Measurements from ENCODE around the gene APOBEC3F. TPM values are rescaled to one million over a fixed set of nuclear protein-coding genes. Genes with fewer than 3 reads are reported as not detected.

The APOBEC3F gene
- total and polyA plus RNA-seq, 12 donors, result 7.0 to 22.1 (median 11.0) TPM

DNA sequence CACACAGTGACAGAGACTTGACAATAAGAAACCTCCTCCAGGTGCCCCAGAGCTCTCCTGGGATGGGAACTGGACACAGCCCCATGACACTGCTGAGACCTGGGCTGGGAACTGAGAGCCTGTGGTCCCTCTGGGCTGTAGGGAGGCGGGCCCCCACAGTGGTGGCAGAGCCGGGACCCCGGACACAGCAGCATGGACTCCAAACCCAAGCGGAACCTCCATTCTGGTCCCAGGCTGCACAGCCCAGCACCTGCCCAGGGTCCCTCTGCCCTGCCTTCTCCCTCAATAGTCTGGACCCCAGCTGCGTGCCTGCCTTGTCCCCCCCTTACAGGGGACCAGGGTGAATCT, 48.0 kb downstream of the APOBEC3F start:
- Histone ChIP-seq H3K4me3 (no peak overlapping the region), H3K9me3 (replicated peaks in 1 of 3) (no peaks in the 10 kb centered on the region), H3K36me3 (replicated peaks in 1 of 2) (no peaks in the 10 kb centered on the region), H3K27ac (no peak overlapping the region), H3K27me3 (no peaks in the 10 kb centered on the region), H3K4me1 (replicated peaks in 1 of 2) (no peaks in the 10 kb centered on the region)
- TF ChIP-seq, protein P1, sequence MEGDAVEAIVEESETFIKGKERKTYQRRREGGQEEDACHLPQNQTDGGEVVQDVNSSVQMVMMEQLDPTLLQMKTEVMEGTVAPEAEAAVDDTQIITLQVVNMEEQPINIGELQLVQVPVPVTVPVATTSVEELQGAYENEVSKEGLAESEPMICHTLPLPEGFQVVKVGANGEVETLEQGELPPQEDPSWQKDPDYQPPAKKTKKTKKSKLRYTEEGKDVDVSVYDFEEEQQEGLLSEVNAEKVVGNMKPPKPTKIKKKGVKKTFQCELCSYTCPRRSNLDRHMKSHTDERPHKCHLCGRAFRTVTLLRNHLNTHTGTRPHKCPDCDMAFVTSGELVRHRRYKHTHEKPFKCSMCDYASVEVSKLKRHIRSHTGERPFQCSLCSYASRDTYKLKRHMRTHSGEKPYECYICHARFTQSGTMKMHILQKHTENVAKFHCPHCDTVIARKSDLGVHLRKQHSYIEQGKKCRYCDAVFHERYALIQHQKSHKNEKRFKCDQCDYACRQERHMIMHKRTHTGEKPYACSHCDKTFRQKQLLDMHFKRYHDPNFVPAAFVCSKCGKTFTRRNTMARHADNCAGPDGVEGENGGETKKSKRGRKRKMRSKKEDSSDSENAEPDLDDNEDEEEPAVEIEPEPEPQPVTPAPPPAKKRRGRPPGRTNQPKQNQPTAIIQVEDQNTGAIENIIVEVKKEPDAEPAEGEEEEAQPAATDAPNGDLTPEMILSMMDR (IDR thresholded peaks at IDR 0.05), result no peak
- TF ChIP-seq POLR2A (IDR thresholded peaks at IDR 0.05), result no peak
- no peak for DNase-seq
- intact Hi-C loops (cut with DNase I), result no loop called here
- WGBS, 4 donors, result 83 to 95% (median 89%) methylated on average over 4 to 5 of the region's 5 CpGs; no CpG with 5 or more reads in 1 of the 4 donors

DNA sequence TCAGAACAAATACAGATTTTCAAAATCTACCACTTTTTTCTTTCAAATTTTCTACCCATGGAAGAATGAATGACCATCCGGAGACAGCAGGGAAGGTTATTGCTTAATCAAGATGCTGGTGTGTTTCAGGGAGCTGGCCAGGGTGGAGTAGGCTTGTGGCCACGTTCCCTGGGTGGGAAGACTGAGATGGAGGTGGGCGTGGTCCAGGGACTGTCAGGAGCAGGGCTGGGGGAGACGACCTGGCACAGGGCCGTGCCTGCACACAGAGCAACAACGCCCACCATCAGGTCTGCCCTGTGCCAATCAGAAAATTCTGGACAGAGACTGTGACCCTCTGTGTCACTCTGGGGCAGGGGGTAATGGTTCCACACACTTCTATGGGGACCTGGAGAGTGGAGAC, 49.3 kb downstream of the APOBEC3F start:
- no peaks in the 10 kb centered on the region for H3K36me3 ChIP-seq (replicated peaks in 1 of 2)
- no peak for DNase-seq
- H3K27ac ChIP-seq, result peak overlapping the region in 1 of 5 donors; percentile 10
- intact Hi-C loops (cut with DNase I), result no loop called here
- TF ChIP-seq POLR2A (IDR thresholded peaks at IDR 0.05), result no peak
- TF ChIP-seq, protein P1 (IDR thresholded peaks at IDR 0.05), result no peak
- no peaks in the 10 kb centered on the region for H3K27me3 ChIP-seq
- no peaks in the 10 kb centered on the region for H3K9me3 ChIP-seq (replicated peaks in 1 of 3)
- no peak overlapping the region for H3K4me3 ChIP-seq
- H3K4me1 ChIP-seq (replicated peaks in 1 of 2), result no peaks in the 10 kb centered on the region
- WGBS, 4 donors, result 52 to 79% (median 75%) methylated on average over 3 to 6 of the region's 6 CpGs

DNA sequence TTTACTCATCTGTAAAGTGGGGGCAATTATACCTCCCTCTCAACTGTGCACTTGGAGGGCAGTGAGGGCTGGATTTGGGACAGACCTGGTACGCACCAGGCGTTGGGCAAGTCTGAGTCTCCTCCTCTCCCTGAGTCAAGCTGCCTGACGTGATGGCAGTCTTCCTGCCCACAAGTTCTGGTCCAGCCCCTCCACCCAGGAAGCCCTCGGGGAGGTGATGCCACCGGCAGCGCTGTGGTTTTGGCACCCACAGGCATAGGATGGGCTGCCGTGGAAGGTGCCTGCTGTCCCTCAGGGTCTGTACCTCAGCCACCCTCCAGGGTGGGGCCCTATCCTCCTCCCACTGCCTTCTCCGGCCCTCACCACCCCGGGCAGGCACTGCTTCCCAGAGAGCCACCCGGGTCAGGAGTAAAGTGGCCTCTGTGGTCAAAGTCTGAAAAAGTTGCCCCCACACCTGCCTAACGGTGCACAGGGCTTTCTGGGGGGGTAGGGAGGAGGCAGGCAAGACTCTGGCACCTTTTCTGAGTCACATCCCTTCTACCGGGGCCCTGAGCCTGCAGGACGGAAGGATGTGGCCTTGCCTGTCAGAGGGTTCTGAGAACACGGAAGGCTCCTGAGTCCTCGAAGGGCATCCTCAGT, 49.9 kb downstream of the APOBEC3F start:
- no peaks in the 10 kb centered on the region for H3K36me3 ChIP-seq (replicated peaks in 1 of 2)
- no peak overlapping the region for H3K27ac ChIP-seq
- H3K27me3 ChIP-seq, result no peaks in the 10 kb centered on the region
- H3K4me3 ChIP-seq, result no peak overlapping the region
- no peaks in the 10 kb centered on the region for H3K9me3 ChIP-seq (replicated peaks in 1 of 3)
- no peaks in the 10 kb centered on the region for H3K4me1 ChIP-seq (replicated peaks in 1 of 2)
- intact Hi-C loops (cut with DNase I), result no loop called here
- TF ChIP-seq, protein P1 (IDR thresholded peaks at IDR 0.05), result no peak
- no peak for TF ChIP-seq POLR2A (IDR thresholded peaks at IDR 0.05)
- peak in 1 of 7 donors; percentile 19 for DNase-seq
- 35 to 75% (median 62%) methylated on average over 5 to 15 of the region's 15 CpGs for WGBS, 4 donors

DNA sequence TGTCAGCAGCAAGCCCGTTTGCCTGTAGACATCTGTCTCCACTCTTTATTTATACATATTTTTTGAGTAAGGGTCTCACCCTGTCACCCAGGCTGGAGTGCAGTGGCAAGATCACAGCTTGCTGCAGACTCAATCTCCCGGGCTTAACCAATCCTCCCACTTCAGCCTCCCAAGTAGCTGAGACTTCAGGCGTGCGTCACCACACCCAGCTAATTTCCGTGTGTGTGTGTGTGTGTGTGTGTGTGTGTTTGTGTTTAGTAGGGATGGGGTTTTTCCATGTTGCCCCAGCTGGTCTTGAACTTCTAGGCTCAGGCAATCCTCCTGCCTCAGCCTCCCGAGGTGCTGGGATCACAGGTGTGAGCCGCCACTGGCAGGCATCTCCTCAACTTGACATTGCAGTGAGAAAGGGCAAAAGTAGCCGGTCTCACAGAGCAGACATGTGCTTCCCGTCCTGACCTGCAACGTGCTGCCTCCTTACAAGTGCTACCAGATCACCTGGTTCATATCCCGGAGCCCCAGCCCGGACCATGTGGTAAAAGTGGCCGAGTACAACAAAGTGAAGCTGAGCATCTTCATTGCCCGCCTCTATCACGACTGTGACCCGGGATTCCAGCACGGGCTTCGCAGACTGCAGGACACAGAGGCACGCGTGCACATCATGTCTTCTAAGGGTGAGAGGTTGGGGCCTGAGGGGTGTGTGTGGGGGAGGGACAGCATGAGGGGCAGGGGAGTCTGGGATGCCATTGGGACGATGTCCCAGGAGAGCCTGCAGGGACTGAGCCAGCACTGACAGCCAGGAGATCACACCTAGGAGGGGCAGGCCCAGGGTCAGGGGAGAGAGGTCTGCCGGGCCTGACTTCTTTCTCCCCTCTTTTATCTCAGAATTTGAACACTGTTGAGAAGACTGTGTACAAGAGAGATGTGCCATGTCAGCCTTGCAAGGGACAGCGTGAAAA, 50.7 kb downstream of the APOBEC3F start:
- no peaks in the 10 kb centered on the region for H3K4me1 ChIP-seq (replicated peaks in 1 of 2)
- no peak overlapping the region for H3K27ac ChIP-seq
- H3K9me3 ChIP-seq (replicated peaks in 1 of 3), result no peaks in the 10 kb centered on the region
- no peak for DNase-seq
- WGBS, 4 donors, result 81 to 87% (median 83%) methylated on average over 10 to 23 of the region's 23 CpGs
- TF ChIP-seq, protein P1 (IDR thresholded peaks at IDR 0.05), result no peak
- no peak for TF ChIP-seq POLR2A (IDR thresholded peaks at IDR 0.05)
- no peaks in the 10 kb centered on the region for H3K27me3 ChIP-seq
- H3K4me3 ChIP-seq, result no peak overlapping the region
- intact Hi-C loops (cut with DNase I), result no loop called here
- H3K36me3 ChIP-seq (replicated peaks in 1 of 2), result no peaks in the 10 kb centered on the region

Data from adrenal gland (tissue), 12 donors.